GM18870 (cell line): ENCODE data around the gene MAML1.

Experiments used
- ATAC-seq: cut with Tn5 transposase; IDR thresholded peaks from one replicate; pipeline ENCODE4 v1.9.1; 2021; ENCODE audit warnings: moderate library complexity; ENCODE audit not compliant: unreplicated experiment

Gene MAML1

DNA sequence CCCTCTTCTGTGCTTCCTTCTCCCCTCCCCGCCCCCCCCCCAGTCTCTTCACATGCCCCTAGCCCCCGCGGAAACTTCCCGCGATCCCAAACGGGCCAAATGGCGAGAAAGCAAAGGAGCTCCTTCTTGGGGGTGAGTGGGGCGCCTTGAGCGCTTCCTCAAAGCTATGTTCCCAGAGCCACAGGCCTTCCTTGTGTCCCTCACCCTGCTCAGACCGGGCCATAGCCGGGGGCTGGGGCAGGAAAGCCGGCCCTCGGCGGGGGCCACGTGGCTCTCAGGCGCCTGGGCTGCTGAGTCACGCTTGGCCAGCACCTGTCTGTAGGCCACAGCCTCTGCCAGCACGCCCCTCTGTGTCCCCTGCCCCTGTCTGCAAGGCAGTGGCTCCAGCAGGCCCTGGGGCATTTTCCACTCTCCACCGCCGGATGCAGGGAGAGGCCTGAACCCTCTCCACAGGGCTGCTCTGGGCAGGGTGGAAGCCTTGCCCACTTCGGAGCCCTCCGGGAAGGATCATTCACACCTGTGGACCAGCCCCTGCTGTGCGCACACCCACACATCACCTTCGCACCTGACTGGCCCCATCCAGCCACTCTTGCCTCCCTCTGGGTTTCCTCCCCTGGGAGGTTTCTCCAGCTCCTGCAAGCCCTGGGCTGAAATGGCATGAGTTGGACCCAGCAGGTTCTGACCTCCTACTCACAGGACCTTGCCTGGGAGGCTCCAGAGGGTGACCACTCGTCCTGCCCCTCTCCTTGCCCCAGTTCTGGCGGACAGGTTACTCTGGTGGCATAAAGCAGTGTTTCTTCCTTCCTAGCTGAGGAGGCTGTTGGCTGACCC is 86.9 kb downstream of the MAML1 start:
- ATAC-seq = no peak

- ATAC-seq = no peak
Observed at GRCh38 chr5:179820127-179820482, 87.5 kb downstream of the MAML1 start.

DNA sequence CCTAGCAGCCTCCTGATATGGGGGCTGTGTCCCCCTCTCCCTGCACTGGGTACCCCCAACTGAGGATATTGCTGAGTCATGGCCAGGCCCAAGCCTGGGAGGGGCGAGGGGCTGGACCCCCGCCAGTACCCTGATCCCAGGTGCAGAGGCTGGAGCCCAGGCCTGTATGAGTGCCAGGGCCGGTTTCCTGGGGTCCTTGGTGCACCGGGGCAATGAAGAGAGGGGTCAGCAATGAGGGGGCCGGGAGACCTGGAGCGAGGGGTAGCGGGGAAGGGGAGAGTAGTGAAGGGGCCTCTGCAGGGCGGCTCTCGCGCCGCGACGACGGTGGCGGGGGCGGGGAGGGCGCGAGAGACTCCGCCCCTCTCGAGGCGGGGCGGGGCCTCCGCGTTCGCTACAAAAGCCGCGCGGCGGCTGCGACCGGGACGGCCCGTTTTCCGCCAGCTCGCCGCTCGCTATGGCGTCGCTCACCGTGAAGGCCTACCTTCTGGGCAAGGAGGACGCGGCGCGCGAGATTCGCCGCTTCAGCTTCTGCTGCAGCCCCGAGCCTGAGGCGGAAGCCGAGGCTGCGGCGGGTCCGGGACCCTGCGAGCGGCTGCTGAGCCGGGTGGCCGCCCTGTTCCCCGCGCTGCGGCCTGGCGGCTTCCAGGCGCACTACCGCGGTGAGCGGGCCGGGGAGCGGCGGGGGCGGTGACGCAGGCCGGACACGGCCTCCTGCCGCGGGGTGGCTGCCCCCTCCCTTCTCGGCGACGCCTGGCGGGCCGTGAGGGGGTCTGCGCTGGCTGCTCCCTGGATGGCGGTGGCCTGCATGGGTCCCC is 88.1 kb downstream of the MAML1 start, which contains the start of gene SQSTM1:
Gene SQSTM1, plus strand, starts transcription at position 423 of the 815 bp plus-strand sequence. Its CDS starts 32 bp downstream, at position 455.
- peak; percentile 26 for ATAC-seq

GRCh38 chr5:179821298-179822058 is 88.9 kb downstream of the MAML1 start:
- ATAC-seq = peak; percentile 36

- no peak for ATAC-seq
Observed at GRCh38 chr5:179822059-179822432, 89.4 kb downstream of the MAML1 start.

DNA sequence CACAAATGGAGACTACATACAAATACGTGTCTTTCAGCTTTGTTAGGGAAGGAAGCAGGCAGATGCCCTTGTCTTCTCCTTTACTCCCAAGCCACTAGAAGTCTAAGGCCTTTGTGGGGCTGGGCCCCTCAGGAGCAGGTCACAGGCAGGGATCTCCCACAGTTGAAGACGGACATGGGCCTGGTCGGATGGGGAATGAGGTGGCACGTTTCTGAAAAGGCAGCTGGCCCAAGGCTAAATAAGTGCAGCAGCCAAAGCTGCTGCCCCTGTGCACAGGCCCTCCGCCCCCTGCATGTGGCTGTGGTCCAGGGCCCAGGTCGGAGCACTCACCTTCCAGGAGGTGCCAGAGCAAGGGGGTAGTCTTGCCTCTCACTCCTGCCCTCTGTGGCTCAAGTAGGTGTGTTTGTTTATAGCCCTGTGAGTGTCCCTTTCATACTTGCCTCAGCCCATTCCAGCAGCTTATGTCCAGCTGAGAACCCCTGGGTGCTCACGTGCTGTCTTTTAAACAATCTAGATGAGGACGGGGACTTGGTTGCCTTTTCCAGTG is 89.9 kb downstream of the MAML1 start:
- ATAC-seq = no peak

GRCh38 chr5:179823937-179824744 is 91.5 kb downstream of the MAML1 start:
- ATAC-seq = no peak

GRCh38 chr5:179824745-179825112 is 92.1 kb downstream of the MAML1 start:
- ATAC-seq = no peak

GRCh38 chr5:179825655-179826182 is 93.1 kb downstream of the MAML1 start:
- no peak for ATAC-seq
